Mesenchymal stem cell (in vitro differentiated cells and primary cell): ENCODE measurements around the gene RFFL.
A peak's percentile ranks its signal among the peaks of the same experiment; 100 is the strongest.

Experiments
- DNase-seq: peaks from one replicate; pipeline ENCODE4 v3.0.0-alpha.2; 2013
- H2AFZ ChIP-seq: one replicate; pipeline ENCODE4 v1.6.1; 2013; ENCODE audit warnings: low read depth, mild to moderate bottlenecking, control low read depth, inconsistent platforms, low read length, moderate library complexity
- H2AK5ac ChIP-seq: 2 replicates; pipeline ENCODE4 v1.6.1; 2013; ENCODE audit warnings: low read length, moderate library complexity, mild to moderate bottlenecking, inconsistent platforms; ENCODE audit not compliant: severe bottlenecking
- H2BK120ac ChIP-seq: one replicate; pipeline ENCODE4 v1.6.1; 2013; ENCODE audit warnings: low read depth, mild to moderate bottlenecking, inconsistent platforms, low read length, moderate library complexity
- H2BK12ac ChIP-seq, 2 experiments: one replicate each; pipeline ENCODE4 v1.6.1; 2013; ENCODE audit warnings: inconsistent platforms in 2 of 2, low read length in 2 of 2, mild to moderate bottlenecking in 2 of 2, moderate library complexity in 2 of 2, control low read depth in 1 of 2
- H2BK15ac ChIP-seq: one replicate; pipeline ENCODE4 v1.6.1; 2013; ENCODE audit warnings: mild to moderate bottlenecking, low read depth, inconsistent platforms; ENCODE audit not compliant: poor library complexity, severe bottlenecking
- H2BK5ac ChIP-seq: 2 replicates; pipeline ENCODE4 v1.6.1; 2013; ENCODE audit warnings: low read depth, mild to moderate bottlenecking, low read length, control low read depth, inconsistent platforms; ENCODE audit not compliant: poor library complexity, severe bottlenecking
- H3K14ac ChIP-seq, 2 experiments: one replicate each; pipeline ENCODE4 v1.6.1; 2013; ENCODE audit warnings: inconsistent platforms in 2 of 2, low read length in 2 of 2, control low read depth in 1 of 2, mild to moderate bottlenecking in 1 of 2, moderate library complexity in 1 of 2
- H3K18ac ChIP-seq, 2 experiments: one replicate each; pipeline ENCODE4 v1.6.1; 2013; ENCODE audit warnings: inconsistent platforms in 2 of 2, low read length in 2 of 2, control low read depth in 1 of 2, low read depth in 1 of 2, mild to moderate bottlenecking in 1 of 2
- H3K23ac ChIP-seq, 2 experiments: one replicate each; pipeline ENCODE4 v1.6.1; 2013; ENCODE audit warnings: inconsistent platforms in 2 of 2, low read length in 2 of 2, mild to moderate bottlenecking in 2 of 2, moderate library complexity in 2 of 2, control low read depth in 1 of 2
- H3K27ac ChIP-seq: 2 replicates; pipeline ENCODE4 v1.5.1; 2013; ENCODE audit warnings: mild to moderate bottlenecking, moderate library complexity, low read length, control low read depth, inconsistent platforms; ENCODE audit not compliant: poor library complexity, severe bottlenecking
- H3K27me3 ChIP-seq, 2 experiments: 2 replicates each; pipeline versions ENCODE4 v1.6.1 to v1.7.0; 2013; ENCODE audit warnings: low read length in 2 of 2, mild to moderate bottlenecking in 2 of 2, moderate library complexity in 2 of 2, control low read depth in 1 of 2, inconsistent platforms in 1 of 2; ENCODE audit not compliant: control insufficient read depth in 1 of 2, insufficient read depth in 1 of 2
- H3K36me3 ChIP-seq, 2 experiments: 2 replicates each; pipeline versions ENCODE4 v1.6.1 to v1.7.0; 2013; ENCODE audit warnings: low read length in 2 of 2, control low read depth in 1 of 2, inconsistent platforms in 1 of 2, low read depth in 1 of 2, mild to moderate bottlenecking in 1 of 2; ENCODE audit not compliant: insufficient read depth in 2 of 2, control insufficient read depth in 1 of 2
- H3K4ac ChIP-seq, 2 experiments: one replicate each; pipeline ENCODE4 v1.6.1; 2013; ENCODE audit warnings: inconsistent platforms in 2 of 2, low read length in 2 of 2, mild to moderate bottlenecking in 2 of 2, moderate library complexity in 2 of 2, control low read depth in 1 of 2, low read depth in 1 of 2
- H3K4me1 ChIP-seq: 2 replicates; pipeline ENCODE4 v1.6.1; 2013; ENCODE audit warnings: low read depth, low read length, control low read depth; ENCODE audit not compliant: control insufficient read depth, insufficient read depth
- H3K4me2 ChIP-seq: 2 replicates; pipeline ENCODE4 v1.6.1; 2013; ENCODE audit warnings: low read length, mild to moderate bottlenecking, inconsistent platforms; ENCODE audit not compliant: poor library complexity, severe bottlenecking
- H3K4me3 ChIP-seq, 2 experiments: 2 replicates each; pipeline versions ENCODE4 v1.5.1 to v1.7.0; 2013; ENCODE audit warnings: low read length in 2 of 2, mild to moderate bottlenecking in 2 of 2, control low read depth in 1 of 2, low read depth in 1 of 2; ENCODE audit not compliant: insufficient read depth in 1 of 2
- H3K79me1 ChIP-seq: replicated peaks from 2 replicates; pipeline ENCODE4 v1.6.1; 2013; ENCODE audit warnings: mild to moderate bottlenecking, control low read depth, low read length, inconsistent platforms; ENCODE audit not compliant: poor library complexity, severe bottlenecking
- H3K9ac ChIP-seq: 2 replicates; pipeline ENCODE4 v1.7.0; 2013; ENCODE audit warnings: mild to moderate bottlenecking, low read length, moderate library complexity
- H3K9me3 ChIP-seq: 2 replicates; pipeline ENCODE4 v1.7.0; 2013; ENCODE audit warnings: mild to moderate bottlenecking, low read length; ENCODE audit not compliant: control insufficient read depth
- H4K8ac ChIP-seq: one replicate; pipeline ENCODE4 v1.6.1; 2013; ENCODE audit warnings: inconsistent platforms, mild to moderate bottlenecking, low read length, moderate library complexity
- H4K91ac ChIP-seq: one replicate; pipeline ENCODE4 v1.6.1; 2013; ENCODE audit warnings: mild to moderate bottlenecking, low read length, inconsistent platforms
- WGBS: methylation state at CpG from one replicate; pipeline ENCODE4 v1.1.7; 2013; ENCODE audit warnings: mixed read lengths; 5-methylcytosine and 5-hydroxymethylcytosine counted together

Gene RFFL

DNA sequence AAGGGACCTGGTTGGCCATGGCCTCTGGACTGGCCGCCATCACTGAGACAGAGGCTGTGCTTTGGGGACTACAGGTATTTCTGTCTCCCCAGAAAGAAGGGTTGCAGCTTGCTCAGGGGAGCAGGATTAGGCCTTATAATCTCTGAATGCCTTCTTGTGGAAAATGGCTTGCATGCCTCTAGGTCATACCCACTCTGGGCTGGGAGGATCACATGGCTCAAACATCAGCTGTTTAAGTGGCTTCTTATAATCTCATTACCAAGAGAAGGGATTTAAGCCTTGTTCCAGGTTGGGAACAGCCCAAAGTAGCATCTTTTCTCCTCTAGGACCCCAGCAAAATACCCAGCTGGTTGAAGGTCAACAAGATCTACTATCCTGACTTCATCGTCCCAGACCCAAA, 64.1 kb downstream of the RFFL start:
- H3K36me3 ChIP-seq: peaks cover 55 to 57% of the 10 kb centered on the region in 2 experiments
- no peak overlapping the region for H3K23ac ChIP-seq
- peak overlapping the region in 1 of 2 experiments; percentile 10 for H2BK12ac ChIP-seq
- H4K91ac ChIP-seq: no peak overlapping the region
- no peak overlapping the region for H4K8ac ChIP-seq
- no peak overlapping the region for H2BK5ac ChIP-seq
- no peak overlapping the region for H3K27ac ChIP-seq
- H3K4ac ChIP-seq: no peak overlapping the region
- H3K4me2 ChIP-seq: no peak overlapping the region
- peaks cover 24% of the 10 kb centered on the region for H3K4me1 ChIP-seq
- DNase-seq: no peak
- H3K9ac ChIP-seq: no peak overlapping the region
- no peaks in the 10 kb centered on the region for H3K9me3 ChIP-seq
- H2AFZ ChIP-seq: no peak overlapping the region
- no peak overlapping the region for H3K18ac ChIP-seq
- H3K79me1 ChIP-seq: peaks cover 23% of the 10 kb centered on the region
- no peak overlapping the region for H2BK15ac ChIP-seq
- H3K4me3 ChIP-seq: no peak overlapping the region
- H2BK120ac ChIP-seq: no peak overlapping the region
- H3K14ac ChIP-seq: no peak overlapping the region
- H3K27me3 ChIP-seq: no peaks in the 10 kb centered on the region
- peak overlapping the region; percentile 17 for H2AK5ac ChIP-seq
- WGBS: 94% methylated on average over 2 of the region's 2 CpGs

DNA sequence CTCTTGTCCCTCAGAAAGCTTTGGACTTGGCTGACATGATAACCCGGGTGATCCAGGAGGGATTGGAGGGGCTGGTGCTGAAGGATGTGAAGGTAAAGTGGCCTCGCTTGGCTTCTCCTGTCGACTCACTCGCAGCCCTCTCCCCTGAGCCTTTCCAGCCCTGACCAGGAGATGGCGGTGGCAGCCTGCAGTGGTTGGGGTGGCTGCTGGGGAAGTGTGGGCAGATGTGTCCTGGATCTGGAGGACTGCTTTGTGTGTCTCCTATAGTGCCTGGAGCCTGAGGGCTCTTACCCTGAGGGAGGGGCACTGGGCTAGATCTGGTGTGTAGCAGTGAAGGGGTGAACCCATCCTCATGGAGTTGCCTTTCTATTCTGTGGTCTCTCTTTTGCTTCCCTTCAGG, 65.3 kb downstream of the RFFL start:
- H2BK5ac ChIP-seq: no peak overlapping the region
- peaks cover 52 to 60% of the 10 kb centered on the region in 2 experiments for H3K36me3 ChIP-seq
- peak overlapping the region; percentile 11 for H3K9ac ChIP-seq
- DNase-seq: peak; percentile 75
- no peak overlapping the region for H2AFZ ChIP-seq
- H3K9me3 ChIP-seq: no peaks in the 10 kb centered on the region
- peak overlapping the region; percentile 92 for H2AK5ac ChIP-seq
- H3K23ac ChIP-seq: no peak overlapping the region
- peaks cover 24% of the 10 kb centered on the region for H3K4me1 ChIP-seq
- H2BK15ac ChIP-seq: no peak overlapping the region
- H3K4me3 ChIP-seq: no peak overlapping the region
- H2BK12ac ChIP-seq: no peak overlapping the region
- no peak overlapping the region for H4K91ac ChIP-seq
- no peak overlapping the region for H3K18ac ChIP-seq
- H3K4ac ChIP-seq: no peak overlapping the region
- H3K14ac ChIP-seq: no peak overlapping the region
- H2BK120ac ChIP-seq: no peak overlapping the region
- peaks cover 17% of the 10 kb centered on the region for H3K79me1 ChIP-seq
- WGBS: 67% methylated on average over 5 of the region's 5 CpGs
- H3K27me3 ChIP-seq: no peaks in the 10 kb centered on the region
- H3K4me2 ChIP-seq: no peak overlapping the region
- no peak overlapping the region for H3K27ac ChIP-seq
- H4K8ac ChIP-seq: no peak overlapping the region

DNA sequence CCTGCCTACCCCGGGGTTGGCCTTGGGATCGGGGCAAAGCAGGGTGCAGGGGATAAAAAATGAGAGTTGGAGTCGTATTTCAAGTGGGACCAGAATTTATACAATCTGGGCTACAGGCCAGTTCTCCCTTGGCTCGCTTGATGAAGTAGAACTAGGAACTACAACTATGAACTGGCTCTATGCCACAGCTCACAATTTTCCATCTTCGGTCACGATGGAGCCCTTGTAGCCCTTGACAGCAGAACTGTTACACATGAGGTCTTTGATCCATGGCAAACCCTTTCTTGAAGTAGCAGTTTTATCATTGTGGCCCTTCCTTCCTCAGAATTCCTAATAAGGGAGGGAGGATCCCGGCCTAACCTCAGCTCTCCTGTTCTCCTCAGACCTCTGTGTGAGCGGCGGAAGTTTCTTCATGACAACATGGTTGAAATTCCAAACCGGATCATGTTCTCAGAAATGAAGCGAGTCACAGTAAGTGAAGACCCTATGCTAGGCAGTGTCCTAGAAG, 66.1 kb downstream of the RFFL start:
- Histone ChIP-seq H3K27ac (peak overlapping the region; percentile 32), H3K9me3 (no peaks in the 10 kb centered on the region), H3K14ac (no peak overlapping the region), H3K23ac (no peak overlapping the region), H2AFZ (no peak overlapping the region), H2BK120ac (no peak overlapping the region), H3K4ac (no peak overlapping the region), H2BK15ac (no peak overlapping the region), H3K4me1 (peaks cover 16% of the 10 kb centered on the region), H3K9ac (peak overlapping the region; percentile 11), H4K8ac (no peak overlapping the region), H3K79me1 (peaks cover 17% of the 10 kb centered on the region), H2AK5ac (no peak overlapping the region), H3K18ac (no peak overlapping the region), H3K36me3 (peaks cover 47 to 60% of the 10 kb centered on the region in 2 experiments), H4K91ac (no peak overlapping the region), H2BK12ac (no peak overlapping the region), H3K27me3 (no peaks in the 10 kb centered on the region), H3K4me2 (no peak overlapping the region), H2BK5ac (no peak overlapping the region), H3K4me3 (no peak overlapping the region)
- DNase-seq: no peak
- 98% methylated on average over 11 of the region's 11 CpGs for WGBS

DNA sequence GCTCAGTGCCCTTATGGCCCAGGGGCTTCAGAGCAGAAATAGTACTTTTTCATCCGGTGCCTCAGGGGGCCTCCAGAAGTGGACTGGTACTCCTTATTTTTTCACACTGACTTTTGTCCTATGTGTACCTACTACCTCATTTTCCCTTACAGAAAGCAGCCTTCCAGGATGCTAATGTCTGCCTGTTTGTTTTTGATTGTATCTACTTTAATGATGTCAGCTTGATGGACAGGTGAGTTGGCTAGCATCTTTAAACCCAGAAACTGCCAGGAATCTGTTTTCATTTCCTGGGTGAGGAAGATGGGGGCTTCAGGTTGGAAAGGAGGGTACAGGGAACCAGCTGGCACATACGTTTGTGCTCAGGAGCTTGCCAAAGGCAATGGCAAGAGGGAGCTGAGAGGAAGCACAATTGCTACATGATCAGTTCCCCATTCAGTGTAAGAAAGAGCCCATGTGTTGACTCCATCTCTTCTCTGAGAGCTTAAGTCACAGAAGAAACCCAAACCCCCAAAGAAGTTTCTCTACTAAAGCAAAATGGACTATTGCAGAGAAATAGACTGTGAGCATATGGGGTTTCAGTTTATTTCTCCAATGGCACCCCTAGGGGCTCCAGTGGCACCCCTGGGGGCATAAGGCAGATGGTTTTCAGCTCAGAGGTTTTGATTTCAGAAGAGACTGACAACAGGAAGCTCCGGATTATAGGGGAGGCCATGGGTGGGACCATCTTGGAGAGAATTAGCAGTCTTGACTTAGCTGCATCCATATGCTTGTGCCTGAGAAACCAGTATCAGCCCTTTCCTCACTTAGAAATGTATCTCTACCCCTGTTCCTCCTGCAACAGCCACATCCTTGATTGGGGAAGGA, 66.9 kb downstream of the RFFL start:
- H2BK15ac ChIP-seq: no peak overlapping the region
- H2BK120ac ChIP-seq: no peak overlapping the region
- no peak overlapping the region for H4K91ac ChIP-seq
- H3K27ac ChIP-seq: peak overlapping the region; percentile 17
- no peaks in the 10 kb centered on the region for H3K27me3 ChIP-seq
- 87% methylated on average over 3 of the region's 3 CpGs for WGBS
- H3K9me3 ChIP-seq: no peaks in the 10 kb centered on the region
- no peak overlapping the region for H3K9ac ChIP-seq
- H3K4me2 ChIP-seq: no peak overlapping the region
- no peak overlapping the region for H3K4me3 ChIP-seq
- no peak overlapping the region for H2BK12ac ChIP-seq
- H2BK5ac ChIP-seq: no peak overlapping the region
- no peak overlapping the region for H3K4ac ChIP-seq
- H4K8ac ChIP-seq: no peak overlapping the region
- no peak overlapping the region for H3K18ac ChIP-seq
- H3K4me1 ChIP-seq: peaks cover 13% of the 10 kb centered on the region
- H2AFZ ChIP-seq: no peak overlapping the region
- H3K14ac ChIP-seq: no peak overlapping the region
- peaks cover 16% of the 10 kb centered on the region for H3K79me1 ChIP-seq
- no peak overlapping the region for H2AK5ac ChIP-seq
- H3K36me3 ChIP-seq: peaks cover 43 to 61% of the 10 kb centered on the region in 2 experiments
- H3K23ac ChIP-seq: no peak overlapping the region
- no peak for DNase-seq
